HG03457 (cell line): Measurements from ENCODE around the gene TIMM9.
"Not testable (repeated sequence)": the region's sequence is repeated elsewhere in the genome, so short reads cannot be mapped to it uniquely, and the experiment has no call there.

Experiments
- ATAC-seq: cut with Tn5 transposase; IDR thresholded peaks from one replicate; pipeline ENCODE4 v1.9.1; 2021; ENCODE audit warnings: moderate number of reproducible peaks; ENCODE audit not compliant: unreplicated experiment

Gene TIMM9

DNA sequence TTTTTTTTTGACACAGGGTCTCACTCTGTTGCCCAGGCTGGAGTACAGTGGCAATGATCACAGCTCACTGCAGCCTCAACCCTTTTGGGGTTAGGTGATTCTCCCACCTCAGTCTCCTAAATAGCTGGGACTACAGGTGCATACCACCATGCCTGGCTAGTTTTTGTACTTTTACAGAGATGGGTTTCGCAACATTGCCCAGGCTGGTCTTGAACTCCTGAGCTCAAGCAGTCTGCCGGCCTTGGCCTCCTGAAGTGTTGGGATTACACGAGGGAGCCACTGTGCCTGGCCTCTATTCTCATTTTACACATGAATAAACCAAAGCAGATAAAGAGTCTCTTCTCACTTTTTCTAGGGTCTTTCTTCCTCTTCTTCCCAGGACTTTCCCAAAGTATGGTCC lies 28.4 kb downstream of the TIMM9 start:
- ATAC-seq, result no peak

DNA sequence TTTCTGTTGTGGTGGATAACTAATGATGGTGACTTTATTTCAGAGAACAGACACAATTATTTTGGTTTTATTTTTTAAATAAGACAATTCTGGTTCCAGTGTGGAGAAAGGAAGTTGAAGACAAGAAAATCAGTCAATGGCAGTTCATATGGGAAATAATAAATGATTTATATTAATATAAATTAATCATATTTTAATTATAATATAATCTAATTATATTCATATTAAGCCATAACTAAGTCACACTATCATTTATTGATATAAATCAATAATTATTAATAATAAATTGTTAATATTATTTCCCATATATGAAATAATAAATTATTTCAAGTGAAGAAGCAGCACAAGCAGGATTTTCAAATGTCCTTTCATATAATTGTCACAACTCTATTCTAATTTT lies 28.8 kb downstream of the TIMM9 start:
- ATAC-seq, result no peak

DNA sequence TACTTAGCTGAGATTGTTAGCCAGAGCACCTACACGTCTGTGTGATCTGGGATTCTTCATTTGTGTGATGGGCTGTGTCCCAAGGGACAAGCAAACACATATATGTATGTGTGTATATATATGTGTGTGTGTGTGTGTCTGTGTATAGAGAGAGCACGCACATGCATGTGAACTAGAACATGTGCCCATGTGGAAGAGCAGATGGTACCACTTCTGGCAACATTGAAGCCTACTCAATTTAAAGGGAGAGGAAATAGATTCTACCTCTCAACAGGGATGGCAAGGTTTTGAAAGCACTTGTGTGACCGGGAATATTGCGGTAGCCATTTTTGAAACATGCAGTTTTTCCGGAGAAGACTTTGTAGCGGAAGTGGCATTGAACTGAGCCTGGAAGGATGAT lies 30.2 kb downstream of the TIMM9 start:
- ATAC-seq, result no peak

DNA sequence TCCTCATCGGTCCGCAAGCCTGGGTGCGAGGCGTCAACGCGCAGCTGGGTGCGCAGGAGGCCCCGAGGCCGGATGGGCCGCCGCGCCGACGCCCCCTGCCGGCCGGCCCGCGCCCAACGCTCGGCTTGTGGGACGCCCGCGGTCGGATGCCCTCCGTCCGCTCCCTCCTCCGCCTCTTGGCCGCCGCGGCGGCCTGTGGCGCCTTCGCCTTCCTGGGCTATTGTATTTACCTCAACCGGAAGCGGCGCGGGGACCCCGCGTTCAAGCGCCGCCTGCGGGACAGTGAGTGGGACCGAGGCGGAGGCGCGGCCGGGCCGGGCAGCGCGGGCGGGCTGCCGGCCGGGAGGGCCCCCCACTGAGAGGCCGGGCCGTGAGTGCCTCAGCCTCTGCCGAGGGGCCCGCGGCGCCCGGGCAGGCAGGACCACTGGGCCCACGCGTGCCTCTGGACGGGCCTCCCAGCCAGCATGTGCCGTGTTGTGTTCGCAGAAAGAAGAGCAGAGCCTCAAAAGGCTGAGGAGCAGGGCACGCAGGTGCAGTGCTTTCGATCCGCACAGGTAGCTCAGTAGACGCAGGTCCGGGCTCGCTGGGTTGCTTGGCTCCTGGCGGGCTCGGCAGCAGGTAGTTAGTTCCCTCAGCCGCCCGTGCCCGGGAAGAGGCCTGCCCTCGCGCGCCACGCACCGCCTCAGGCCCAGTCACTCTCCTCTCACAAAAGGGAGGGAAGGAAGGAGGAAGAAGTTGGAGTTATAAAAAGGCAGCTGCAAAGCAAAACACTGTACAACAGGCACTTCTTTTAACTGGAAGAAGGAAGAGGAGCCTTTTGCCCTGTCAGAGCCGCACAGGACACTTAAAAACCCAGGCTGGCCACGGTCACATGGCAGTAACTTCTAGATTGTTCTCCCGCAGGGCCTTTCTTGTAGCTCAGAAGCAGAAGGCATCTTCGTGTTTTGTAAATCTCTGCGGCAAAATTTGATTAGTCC lies 31.2 kb downstream of the TIMM9 start, which contains the start of gene TOMM20L:
Gene TOMM20L (plus strand): TSS at position 119 of the 977 bp plus-strand sequence. CDS start 28 bp downstream, at position 147.
- ATAC-seq, result peak; percentile 85

DNA sequence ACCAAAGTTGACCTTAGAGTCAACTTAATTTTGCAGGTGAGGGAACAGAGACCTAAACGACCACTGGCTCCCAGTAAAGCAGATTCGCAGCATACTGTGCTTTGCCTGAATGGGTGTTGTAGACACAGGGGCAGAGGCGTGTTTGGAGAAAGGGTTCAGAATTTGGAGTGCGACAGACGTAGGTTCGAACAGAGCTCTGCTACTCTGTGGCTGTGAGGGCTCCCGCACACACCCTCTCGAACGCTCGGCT lies 31.8 kb downstream of the TIMM9 start:
- ATAC-seq, result no peak

DNA sequence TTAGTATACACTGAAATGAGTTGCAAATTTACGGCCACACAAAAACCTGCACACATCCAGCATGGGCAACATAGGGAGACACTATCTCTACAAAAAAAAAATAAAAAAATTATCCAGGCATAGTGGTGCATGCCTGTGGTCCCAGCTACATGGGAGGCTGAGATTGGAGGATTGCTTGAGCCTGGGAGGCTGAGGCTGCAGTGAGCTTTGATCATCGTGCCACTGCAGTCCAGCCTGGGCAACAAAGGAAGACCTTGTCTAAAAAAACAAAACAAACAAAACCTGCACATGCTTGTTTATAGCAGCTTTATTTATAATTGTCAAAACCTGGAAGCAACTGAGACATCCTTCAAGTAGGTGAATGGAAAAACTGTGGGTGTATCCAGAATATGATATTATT lies 36.5 kb downstream of the TIMM9 start:
- no peak for ATAC-seq

DNA sequence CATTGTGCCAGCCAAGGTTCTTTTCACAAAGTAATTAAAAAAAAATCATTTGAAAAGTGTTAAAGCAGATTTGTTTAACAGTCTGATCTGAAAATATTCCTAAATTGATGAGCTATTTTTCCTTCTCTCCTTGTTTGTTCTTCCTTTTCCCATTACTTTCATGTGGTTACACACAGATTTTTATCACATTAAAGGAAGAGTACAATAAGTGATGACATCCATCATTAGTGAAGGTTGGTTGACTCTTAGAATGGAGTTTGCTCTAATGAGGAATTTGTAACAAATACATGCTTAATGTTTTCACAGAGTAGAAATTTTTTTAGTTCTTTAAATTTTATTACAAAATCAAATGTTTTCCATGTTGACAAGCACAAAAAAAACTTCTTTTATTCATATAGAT lies 50.5 kb downstream of the TIMM9 start:
- ATAC-seq, result no peak

DNA sequence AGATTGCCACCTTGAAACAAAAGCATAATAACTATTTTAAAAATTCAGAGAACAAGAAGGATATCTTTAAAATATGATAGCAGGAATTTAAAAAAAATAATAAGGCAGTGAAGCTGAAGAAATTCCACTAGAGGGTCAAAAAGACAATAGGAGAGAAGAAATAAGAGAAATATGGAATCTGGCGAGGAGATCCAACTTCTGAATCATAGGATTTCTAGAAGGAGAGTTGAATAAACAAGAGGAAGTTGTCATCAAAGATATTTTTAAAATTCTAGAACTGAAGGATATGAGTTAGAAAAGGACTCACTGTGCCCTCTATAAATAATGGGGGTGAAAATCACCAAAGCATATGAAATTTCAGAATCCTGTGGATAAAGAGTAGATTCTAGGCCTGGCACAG lies 58.4 kb downstream of the TIMM9 start:
- no peak for ATAC-seq

DNA sequence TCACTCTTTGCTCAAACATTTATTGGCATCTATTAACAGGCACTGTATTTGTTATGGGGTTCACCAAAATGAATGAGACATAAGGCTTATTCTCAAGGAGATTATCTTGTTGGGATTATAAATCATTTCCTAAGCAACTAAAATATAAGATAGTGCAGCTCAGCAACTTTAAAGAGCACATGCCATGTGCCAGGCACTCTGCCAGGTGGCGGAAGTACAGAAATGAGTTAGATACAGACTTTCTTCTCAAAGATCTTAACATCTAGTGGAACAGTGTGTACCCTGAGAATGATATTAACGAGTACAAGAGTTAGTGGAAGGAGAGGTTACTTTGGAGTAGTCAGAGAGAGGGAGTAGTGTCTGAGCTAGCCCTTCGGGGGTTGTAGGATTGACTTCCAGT lies 60.0 kb downstream of the TIMM9 start:
- no peak for ATAC-seq

DNA sequence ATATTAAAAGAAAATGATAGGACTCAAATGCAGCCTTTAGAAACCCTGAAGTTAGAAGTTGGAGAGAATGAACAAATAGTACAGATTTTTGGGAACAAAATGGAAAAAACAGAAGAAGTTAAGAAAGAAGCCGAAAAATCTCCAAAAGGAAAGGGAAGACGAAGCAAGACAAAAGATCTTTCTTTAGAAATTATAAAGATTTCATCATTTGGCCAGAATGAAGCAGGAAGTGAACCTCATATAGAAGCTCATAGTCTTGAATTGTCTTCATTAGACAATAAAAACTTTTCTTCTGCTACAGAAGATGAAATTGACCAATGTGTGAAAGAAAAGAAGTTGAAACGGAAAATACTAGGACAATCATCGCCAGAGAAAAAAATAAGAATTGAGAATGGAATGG lies 63.0 kb downstream of the TIMM9 start:
- no peak for ATAC-seq

DNA sequence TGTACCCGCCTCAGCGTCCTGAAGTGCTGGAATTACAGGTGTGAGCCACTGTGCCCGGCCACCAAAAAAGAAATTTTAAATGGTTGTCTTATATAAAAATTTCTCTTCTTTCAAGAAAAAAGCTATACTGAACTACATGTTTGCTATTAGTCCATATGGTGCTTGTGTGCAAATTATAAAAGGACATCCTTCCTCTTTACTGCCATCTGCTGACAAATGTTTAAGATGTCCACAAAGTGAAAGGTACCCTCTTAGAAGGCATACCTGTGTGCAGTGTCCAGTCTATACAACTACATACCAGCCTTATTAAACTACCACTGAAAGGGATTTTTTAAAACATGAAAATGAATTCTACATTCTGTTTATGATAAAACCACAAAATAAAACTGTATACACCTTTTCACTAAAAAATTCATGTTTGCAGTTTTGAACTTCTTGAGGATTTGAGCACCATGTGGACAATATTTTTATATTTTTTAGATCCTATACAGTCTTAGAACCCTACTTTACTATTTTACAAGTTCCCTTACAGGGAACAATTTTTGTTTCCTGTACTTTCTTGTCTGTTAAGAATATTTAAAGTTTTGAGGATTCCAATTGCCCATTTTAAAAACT lies 64.4 kb downstream of the TIMM9 start:
- ATAC-seq, result no peak

DNA sequence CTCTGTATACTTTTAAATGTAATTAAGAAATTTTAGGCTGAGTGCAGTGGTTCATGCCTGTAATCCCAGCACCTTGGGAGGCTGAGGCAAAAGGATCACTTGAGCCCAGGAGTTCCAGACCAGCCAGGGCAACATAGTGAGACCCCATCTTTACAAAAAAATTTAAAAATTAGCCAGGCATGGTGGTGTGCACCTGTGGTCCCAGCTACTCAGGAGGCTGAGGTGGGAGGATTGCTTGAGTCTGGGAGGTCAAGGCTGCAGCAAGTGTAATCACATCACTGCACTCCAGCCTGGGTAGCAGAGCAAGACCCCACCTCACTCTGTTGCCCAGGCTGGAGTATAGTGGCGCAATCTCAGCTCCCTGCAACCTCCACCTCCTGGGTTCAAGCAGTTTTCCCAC lies 65.1 kb downstream of the TIMM9 start:
- not testable (repeated sequence) for ATAC-seq
